Placental pericyte (primary cell): ENCODE measurements around the gene SPTBN1. TPM values are rescaled to one million over a fixed set of nuclear protein-coding genes. Genes with fewer than 3 reads are reported as not detected.

Experiments
- total RNA-seq: library from RNA; depleted of rRNA; stranded (reverse); fragments of >200 nt; gene quantifications from 2 replicates; pipeline ENCODE4 v1.2.3, GENCODE V29; 2012

The SPTBN1 gene
- 407 and 466 TPM in 2 replicates for total RNA-seq

DNA sequence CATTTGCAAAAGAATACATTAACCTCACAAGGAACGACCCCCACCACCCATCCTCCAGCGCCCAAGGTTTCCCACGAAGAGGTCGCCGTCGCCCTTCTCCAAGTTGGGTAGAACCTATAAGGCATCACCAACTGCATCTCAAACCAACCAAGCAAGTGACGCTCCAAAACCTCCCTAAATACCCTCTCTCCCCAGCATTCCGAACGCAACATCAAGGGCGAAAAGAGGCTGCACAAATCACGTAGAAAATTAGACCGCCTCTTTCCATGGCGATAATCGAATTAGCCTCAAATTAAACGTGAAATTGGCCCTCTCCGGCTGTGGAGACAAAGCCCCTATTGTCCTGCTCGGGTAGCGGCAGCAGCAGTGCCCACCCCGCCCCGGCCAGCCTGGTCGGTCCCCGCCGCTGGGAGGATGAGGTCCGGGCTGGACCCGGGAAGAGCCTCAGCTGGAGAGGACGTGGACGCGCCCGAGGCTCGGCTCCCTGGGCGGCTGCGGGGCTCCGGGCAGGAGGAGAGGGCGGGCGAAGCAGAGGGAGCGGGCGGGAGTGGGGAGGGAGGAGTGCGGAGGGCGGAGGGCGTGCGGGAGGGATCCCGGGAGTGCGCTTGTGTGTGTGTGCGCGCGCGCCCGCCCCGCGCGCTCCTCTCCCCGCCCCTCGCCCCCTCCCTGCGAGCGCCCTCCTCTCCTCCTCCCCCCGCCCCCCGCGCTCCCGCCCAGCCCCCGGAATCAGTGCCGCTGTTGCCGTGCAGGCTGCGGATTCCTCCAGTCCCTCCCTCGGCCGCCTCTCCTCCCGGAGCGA is at the start of gene SPTBN1:
SPTBN1 (plus strand) TSS at position 765 of the 799 bp plus-strand sequence. CDS start 70,092 bp downstream, outside the sequence.

Other genes with a start within 250 kb of the SPTBN1 start
- not detected in 2 replicates for gene TSPYL6, start 200.1 kb upstream of the SPTBN1 start, total RNA-seq